ENCODE data around the gene PC. TPM values are rescaled to one million over a fixed set of nuclear protein-coding genes. Genes with fewer than 3 reads are reported as not detected.
A peak's percentile ranks its signal among the peaks of the same experiment; 100 is the strongest.

Gene PC
- total RNA-seq, 6 donors from 2014 or later: 5.0 to 49.9 (median 20.9) TPM

DNA sequence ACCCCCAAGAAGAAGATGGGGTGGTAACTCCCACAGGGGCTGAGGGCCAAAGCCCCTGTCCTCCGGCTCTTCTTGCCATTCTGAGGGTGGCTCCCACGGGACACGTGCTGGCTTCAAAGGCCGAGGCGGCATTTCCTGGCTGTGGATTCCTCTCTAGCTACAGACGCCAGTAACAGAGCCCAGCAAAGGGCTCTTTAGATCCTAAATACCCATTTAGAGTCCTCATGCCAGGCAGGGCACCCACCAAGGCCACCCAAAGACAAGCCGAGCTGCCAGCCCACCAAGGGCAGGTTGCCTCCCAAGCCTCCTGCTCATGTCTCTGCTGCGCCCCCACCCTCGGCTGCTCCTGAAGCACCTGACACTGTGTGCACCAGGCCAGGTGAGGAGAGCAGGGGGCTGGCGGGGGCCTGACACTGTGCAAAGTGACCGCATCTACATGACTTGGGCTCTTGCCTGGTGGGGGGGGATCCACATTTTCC lies 95.6 kb downstream of the PC start:
- Histone ChIP-seq H3K27ac (no peak overlapping the region), H3K36me3 (peaks cover 0 to 3% (median 0%) of the 10 kb centered on the region in 4 donors), H3K4me3 (no peak overlapping the region), H3K9me3 (no peaks in the 10 kb centered on the region), H3K4me1 (peaks cover 0 to 3% (median 1%) of the 10 kb centered on the region in 4 donors), H3K27me3 (no peaks in the 10 kb centered on the region)
- 96 to 100% methylated on average over 5 to 11 of the region's 11 CpGs for WGBS, 2 donors
- ATAC-seq (ENCODE audit: low FRiP score in 2 of 2) (no peak), DNase-seq (no peak)
- TF ChIP-seq POLR2AphosphoS5 (IDR thresholded peaks at IDR 0.05) (no peak), EP300 (IDR thresholded peaks at IDR 0.05) (no peak), CTCF (IDR thresholded peaks at IDR 0.05) (no peak), POLR2A (IDR thresholded peaks at IDR 0.05) (no peak)

- H3K27me3 ChIP-seq: no peaks in the 10 kb centered on the region
- DNase-seq: peak in 1 of 2 donors; percentile 70
- 91 to 92% methylated on average over 15 to 28 of the region's 30 CpGs for WGBS, 2 donors
- H3K36me3 ChIP-seq: peaks cover 0 to 3% (median 0%) of the 10 kb centered on the region in 4 donors
- H3K4me3 ChIP-seq: no peak overlapping the region
- no peaks in the 10 kb centered on the region for H3K9me3 ChIP-seq
- ATAC-seq (ENCODE audit: low FRiP score in 2 of 2): no peak
- TF ChIP-seq CTCF (IDR thresholded peaks at IDR 0.05) (no peak), POLR2AphosphoS5 (IDR thresholded peaks at IDR 0.05) (no peak), EP300 (IDR thresholded peaks at IDR 0.05) (no peak), POLR2A (IDR thresholded peaks at IDR 0.05) (no peak)
- no peak overlapping the region for H3K27ac ChIP-seq
- H3K4me1 ChIP-seq: peaks cover 0 to 9% (median 3%) of the 10 kb centered on the region in 4 donors
Observed at GRCh38 chr11:66861774-66862558, 96.2 kb downstream of the PC start.

DNA sequence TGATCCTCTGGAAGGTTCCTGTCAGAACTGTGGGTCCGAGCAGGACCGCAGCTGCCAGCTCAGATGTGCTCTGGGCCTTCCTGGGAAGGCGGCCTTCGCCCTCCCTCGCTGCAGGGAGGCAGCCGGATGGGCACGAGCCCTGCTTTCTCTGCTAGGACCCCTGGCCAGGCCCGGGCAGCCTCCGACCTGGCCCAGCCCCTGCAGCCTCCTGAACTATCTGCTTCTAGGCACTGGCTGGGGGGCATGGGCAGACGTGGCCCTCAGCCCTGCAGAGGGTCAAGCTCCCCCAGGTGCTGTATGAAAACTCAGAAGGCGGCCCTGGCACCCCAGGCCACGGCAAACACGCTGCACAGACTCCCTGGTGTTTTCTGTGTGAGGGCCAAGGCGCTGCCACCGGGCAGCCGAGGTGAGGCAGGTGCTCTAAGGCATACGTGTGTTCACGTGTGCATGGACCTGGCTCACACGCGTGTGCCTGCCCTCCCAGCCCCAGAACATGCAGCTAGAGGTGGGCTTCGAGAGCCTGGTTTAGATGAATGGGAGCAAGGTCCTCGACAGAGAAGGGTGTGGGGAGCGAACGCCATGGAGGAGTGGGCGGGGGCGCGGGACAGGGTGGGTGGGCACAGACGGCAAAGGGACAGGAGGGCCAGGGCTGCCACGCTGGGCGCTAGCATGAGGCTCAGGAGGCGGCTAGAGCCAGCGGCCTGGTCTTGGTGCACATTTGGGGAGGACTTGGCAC lies 97.0 kb downstream of the PC start:
- WGBS, 2 donors: 94 to 98% methylated on average over 22 to 23 of the region's 32 CpGs
- no peak for TF ChIP-seq POLR2AphosphoS5 (IDR thresholded peaks at IDR 0.05)
- no peak for TF ChIP-seq CTCF (IDR thresholded peaks at IDR 0.05)
- no peak for TF ChIP-seq EP300 (IDR thresholded peaks at IDR 0.05)
- no peak for TF ChIP-seq POLR2A (IDR thresholded peaks at IDR 0.05)
- DNase-seq: peak in 1 of 2 donors; percentile 72
- H3K4me3 ChIP-seq: no peak overlapping the region
- H3K27ac ChIP-seq: no peak overlapping the region
- no peaks in the 10 kb centered on the region for H3K27me3 ChIP-seq
- no peak for ATAC-seq (ENCODE audit: low FRiP score in 2 of 2)
- no peaks in the 10 kb centered on the region for H3K9me3 ChIP-seq
- peaks cover 0 to 3% (median 0%) of the 10 kb centered on the region in 4 donors for H3K36me3 ChIP-seq
- peaks cover 0 to 10% (median 3%) of the 10 kb centered on the region in 4 donors for H3K4me1 ChIP-seq

DNA sequence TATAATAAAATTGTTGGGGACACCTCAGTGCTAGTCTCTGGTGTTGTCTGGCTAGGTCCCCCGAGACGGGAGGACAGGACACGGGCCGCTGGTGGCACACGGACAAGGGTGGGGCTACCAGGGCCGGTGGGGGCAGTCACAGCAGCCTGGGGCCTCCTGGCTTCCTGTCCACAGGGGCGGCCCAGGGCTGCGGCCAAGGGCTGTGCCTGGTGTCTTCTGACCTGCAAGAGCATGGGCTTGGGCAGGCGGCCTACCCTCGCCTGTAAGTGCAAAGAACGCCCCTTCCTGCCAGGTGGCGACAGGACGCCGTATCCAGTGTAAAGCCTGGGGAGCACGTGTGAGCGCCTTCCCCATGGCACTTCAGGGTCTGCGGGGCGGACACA lies 97.7 kb downstream of the PC start:
- no peak for ATAC-seq (ENCODE audit: low FRiP score in 2 of 2)
- TF ChIP-seq POLR2AphosphoS5 (IDR thresholded peaks at IDR 0.05): no peak
- TF ChIP-seq EP300 (IDR thresholded peaks at IDR 0.05): no peak
- no peak for TF ChIP-seq CTCF (IDR thresholded peaks at IDR 0.05)
- no peak for TF ChIP-seq POLR2A (IDR thresholded peaks at IDR 0.05)
- Histone ChIP-seq H3K4me3 (no peak overlapping the region), H3K4me1 (peaks cover 3 to 14% (median 7%) of the 10 kb centered on the region in 4 donors), H3K9me3 (no peaks in the 10 kb centered on the region), H3K27me3 (no peaks in the 10 kb centered on the region), H3K36me3 (peaks cover 0 to 3% (median 0%) of the 10 kb centered on the region in 4 donors), H3K27ac (no peak overlapping the region)
- WGBS, 2 donors: 72 to 85% methylated on average over 7 to 12 of the region's 18 CpGs
- DNase-seq: peak in 1 of 2 donors; percentile 82
